Spleen (tissue), 11 donors: ENCODE data around the gene IDH1. TPM values are rescaled to one million over a fixed set of nuclear protein-coding genes. Genes with fewer than 3 reads are reported as not detected.
A peak's percentile ranks its signal among the peaks of the same experiment; 100 is the strongest.

Source experiments
- DNase-seq: peaks from one replicate; pipeline ENCODE4 v3.0.0-alpha.2; 2020
- H3K27ac ChIP-seq, 8 donors: fragments of 200-600 bp; sonication (generic) in 7 of 8; 1 replicate in 4 of 8; 2 replicates in 4 of 8; pipeline versions ENCODE4 v1.5.0 to v1.8.0; 2016 to 2021; ENCODE audit warnings: inconsistent platforms in 4 of 8, mild to moderate bottlenecking in 4 of 8, moderate library complexity in 1 of 8
- H3K27me3 ChIP-seq, 7 donors: fragments of 200-600 bp; sonication (generic) in 6 of 7; replicated peaks in 1 of 7; 1 replicate in 4 of 7; 2 replicates in 3 of 7; pipeline versions ENCODE4 v1.5.0 to v1.8.0; 2016 to 2021; ENCODE audit warnings: inconsistent platforms in 3 of 7, mild to moderate bottlenecking in 1 of 7
- H3K36me3 ChIP-seq, 6 donors: fragments of 200-600 bp; sonication (generic) in 5 of 6; 1 replicate in 4 of 6; 2 replicates in 2 of 6; pipeline versions ENCODE4 v1.5.0 to v1.8.0; 2016 to 2021; ENCODE audit warnings: inconsistent platforms in 2 of 6
- H3K4me1 ChIP-seq, 6 donors: fragments of 200-600 bp; sonication (generic) in 5 of 6; 1 replicate in 3 of 6; 2 replicates in 3 of 6; pipeline versions ENCODE4 v1.5.0 to v1.8.0; 2016 to 2021; ENCODE audit warnings: inconsistent platforms in 3 of 6
- H3K4me3 ChIP-seq, 8 donors: fragments of 200-600 bp; sonication (generic) in 7 of 8; 1 replicate in 4 of 8; 2 replicates in 4 of 8; pipeline versions ENCODE4 v1.5.0 to v1.8.0; 2016 to 2021; ENCODE audit warnings: inconsistent platforms in 4 of 8, mild to moderate bottlenecking in 4 of 8, moderate library complexity in 2 of 8
- H3K9me3 ChIP-seq, 8 donors: fragments of 200-600 bp; sonication (generic) in 7 of 8; 1 replicate in 4 of 8; 2 replicates in 4 of 8; pipeline versions ENCODE4 v1.5.0 to v1.8.0; 2016 to 2021; ENCODE audit warnings: inconsistent platforms in 4 of 8
- CTCF ChIP-seq, 11 experiments: fragments of 200-600 bp in 7 of 11; fragments of 450-650 bp in 4 of 11; sonication (generic) in 4 of 11; IDR thresholded peaks in 8 of 11; conservative IDR thresholded peaks in 3 of 11; 1 replicate in 7 of 11; 2 replicates in 4 of 11; pipeline versions ENCODE4 v1.4.0 to v1.8.0; 2016 to 2021; ENCODE audit warnings: antibody characterized with exemption in 11 of 11, inconsistent platforms in 4 of 11, mild to moderate bottlenecking in 1 of 11
- POLR2A ChIP-seq, 3 donors: fragments of 450-650 bp; IDR thresholded peaks; one replicate each; pipeline ENCODE4 v1.5.1; 2017; ENCODE audit warnings: antibody characterized with exemption in 3 of 3, mild to moderate bottlenecking in 1 of 3
- POLR2AphosphoS5 ChIP-seq, 3 donors: sonication (generic); formaldehyde crosslinking; IDR thresholded peaks; one replicate each; pipeline ENCODE4 v1.5.1; 2017; ENCODE audit warnings: antibody characterized with exemption in 3 of 3
- WGBS, 5 donors: extraction: QIAGEN DNeasy Blood & Tissue Kit in 3 of 5; methylation state at CpG; one replicate each; pipeline versions ENCODE4 v1.1.5 to v1.1.7; 2013 to 2018; 5-methylcytosine and 5-hydroxymethylcytosine counted together
- intact Hi-C: fragments of 100-400 bp; cut with DNase I; formaldehyde crosslinking; loops from one replicate; pipeline ENCODE4 v1.15.0; 2023; ENCODE audit warnings: low total_unique reads
- polyA plus RNA-seq, 3 donors: library from polyadenylated mRNA; stranded (reverse); fragments of 200-250 nt; gene quantifications; one replicate each; pipeline ENCODE4 v1.2.1, GENCODE V29; 2013
- total RNA-seq, 7 donors: library from RNA; depleted of rRNA in 3 of 7; stranded (reverse); fragments of >200 nt in 3 of 7; fragmentation: NEBNext Ultra II Directional in 4 of 7; extraction: Animal tissue kit (Norgen Biotek cat#: 25700) in 4 of 7; gene quantifications; one replicate each; pipeline versions ENCODE4 v1.1.0 to v1.2.1, GENCODE V29; 2016 to 2021
- donor health status: healthy with polysubstance abuse.
- donor health status: DM: no; HTN: no; CAD: no; lungs with moderate emphysema.
- donor health status: DM: no; HTN: no; CAD: no.
- donor health status: Bipolar disorder and iron deficiency.
- donor health status: healthy.
- donor health status: DM: no; HTN: no; CAD: no.
- donor health status: DM: yes; HTN: yes; CAD: no.

Gene IDH1
- total and polyA plus RNA-seq, 10 donors = 26.8 to 101 (median 68.0) TPM

- Histone ChIP-seq H3K27me3 (no peaks in the 10 kb centered on the region), H3K4me1 (peaks cover 20 to 45% (median 33%) of the 10 kb centered on the region in 6 donors), H3K36me3 (peaks cover 0 to 21% (median 5%) of the 10 kb centered on the region in 6 donors), H3K27ac (no peak overlapping the region), H3K4me3 (peak overlapping the region in 1 of 8 donors; percentile 98), H3K9me3 (no peaks in the 10 kb centered on the region)
- WGBS, 5 donors = 69 to 79% (median 70%) methylated on average over 10 of the region's 10 CpGs
- DNase-seq = no peak
- TF ChIP-seq POLR2A (IDR thresholded peaks at IDR 0.05) = no peak
- TF ChIP-seq POLR2AphosphoS5 (IDR thresholded peaks at IDR 0.05) = no peak
- no peak for TF ChIP-seq CTCF (IDR thresholded peaks at IDR 0.05 in 8 of 11, conservative IDR thresholded peaks at IDR 0.05 in 3 of 11)
- intact Hi-C loops = no loop called here
Observed at GRCh38 chr2:208256192-208256782, 1.4 kb upstream of the IDH1 start.

- 39 to 43% (median 43%) methylated on average over 13 of the region's 13 CpGs for WGBS, 5 donors
- Histone ChIP-seq H3K27ac (peak overlapping the region; percentile 64 to 89 (median 84)), H3K4me3 (peak overlapping the region; percentile 91 to 100 (median 98)), H3K9me3 (no peaks in the 10 kb centered on the region), H3K36me3 (peaks cover 0 to 27% (median 8%) of the 10 kb centered on the region in 6 donors), H3K4me1 (peaks cover 20 to 52% (median 40%) of the 10 kb centered on the region in 6 donors), H3K27me3 (no peaks in the 10 kb centered on the region)
- intact Hi-C loops = no loop called here
- DNase-seq = no peak
- TF ChIP-seq CTCF (IDR thresholded peaks at IDR 0.05 in 8 of 11, conservative IDR thresholded peaks at IDR 0.05 in 3 of 11) = no peak
- TF ChIP-seq POLR2A (IDR thresholded peaks at IDR 0.05) = no peak
- TF ChIP-seq POLR2AphosphoS5 (IDR thresholded peaks at IDR 0.05) = no peak
Observed at GRCh38 chr2:208255557-208256106, 761 bp upstream of the IDH1 start.

GRCh38 chr2:208254118-208254870 lies 577 bp downstream of the IDH1 start:
- TF ChIP-seq POLR2A (IDR thresholded peaks at IDR 0.05) (no peak), POLR2AphosphoS5 (IDR thresholded peaks at IDR 0.05) (peak; percentile 61 to 81 (median 70)), CTCF (IDR thresholded peaks at IDR 0.05 in 8 of 11, conservative IDR thresholded peaks at IDR 0.05 in 3 of 11) (peak; percentile 63 to 90 (median 77))
- DNase-seq = peak; percentile 97
- intact Hi-C loops = loop anchor here (5.0 kb wide), 1 partner anchor 77 kb away; no protein-coding TSS in a partner anchor

More at GRCh38 chr2:208254118-208254870, 577 bp downstream of the IDH1 start:
- H3K27ac ChIP-seq = peak overlapping the region; percentile 45 to 89 (median 84)
- 0 to 1% (median 1%) methylated on average over 19 to 36 of the region's 36 CpGs for WGBS, 5 donors
- no peaks in the 10 kb centered on the region for H3K9me3 ChIP-seq
- H3K4me1 ChIP-seq = peaks cover 20 to 65% (median 52%) of the 10 kb centered on the region in 6 donors
- no peaks in the 10 kb centered on the region for H3K27me3 ChIP-seq
- peaks cover 0 to 41% (median 13%) of the 10 kb centered on the region in 6 donors for H3K36me3 ChIP-seq
- peak overlapping the region; percentile 91 to 100 (median 98) for H3K4me3 ChIP-seq
